Fibroblast of skin of right biceps (primary cell): ENCODE data around the gene HIVEP3.

Source experiments
- DNase-seq: peaks from one replicate; pipeline ENCODE4 v3.0.0-alpha.2; 2013

Gene HIVEP3

GRCh38 chr1:41539418-41539805 lies 379.3 kb downstream of the HIVEP3 start:
- no peak for DNase-seq

- DNase-seq = no peak
Observed at GRCh38 chr1:41538741-41539417, 379.8 kb downstream of the HIVEP3 start.

GRCh38 chr1:41537788-41538351 lies 380.9 kb downstream of the HIVEP3 start:
- DNase-seq = peak; percentile 89

DNA sequence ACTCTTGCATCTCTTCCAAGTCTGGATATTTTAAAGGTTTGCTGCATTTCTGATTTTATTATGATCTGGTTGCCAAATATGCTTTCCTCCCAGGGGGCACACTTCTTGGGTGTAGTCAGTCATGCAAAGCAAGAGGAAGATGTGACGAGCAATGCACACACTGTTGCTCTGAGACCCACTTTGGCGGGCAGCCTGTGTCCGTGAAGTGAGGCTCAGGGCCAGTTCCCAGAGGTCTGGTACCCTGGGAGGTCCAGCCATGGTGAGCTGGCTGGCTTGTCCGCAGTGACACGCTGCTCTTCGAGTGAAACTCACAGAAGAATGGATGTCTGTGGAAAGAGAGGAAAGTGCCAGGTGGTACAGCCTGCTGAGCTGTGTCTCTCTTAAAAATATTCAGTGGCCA lies 381.5 kb downstream of the HIVEP3 start:
- peak; percentile 89 for DNase-seq

DNA sequence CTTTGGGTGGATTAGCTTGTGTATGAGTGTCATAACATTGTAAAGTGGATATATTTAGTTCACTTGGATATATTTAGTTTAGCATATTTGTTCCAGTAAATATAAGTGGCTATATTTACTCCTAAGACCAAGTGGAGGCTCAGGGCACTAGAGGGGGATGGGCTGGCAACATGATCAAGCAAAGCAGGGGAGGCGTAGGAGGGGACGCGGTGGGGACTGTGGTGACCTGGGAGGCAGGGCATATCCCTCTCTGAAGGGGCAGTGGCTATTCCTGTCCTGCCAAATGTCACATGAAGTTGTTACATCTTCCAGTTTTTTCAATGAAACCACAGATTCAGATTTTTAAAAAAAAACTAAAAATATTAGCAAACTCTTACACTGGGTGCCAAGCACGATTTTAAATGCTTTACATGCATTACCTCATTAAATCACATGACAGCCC lies 382.3 kb downstream of the HIVEP3 start:
- DNase-seq = no peak

GRCh38 chr1:41535716-41536115 lies 383.0 kb downstream of the HIVEP3 start:
- no peak for DNase-seq

- DNase-seq = no peak
Observed at GRCh38 chr1:41535276-41535675, 383.4 kb downstream of the HIVEP3 start.

GRCh38 chr1:41534181-41535076 lies 384.3 kb downstream of the HIVEP3 start:
- DNase-seq = no peak

DNA sequence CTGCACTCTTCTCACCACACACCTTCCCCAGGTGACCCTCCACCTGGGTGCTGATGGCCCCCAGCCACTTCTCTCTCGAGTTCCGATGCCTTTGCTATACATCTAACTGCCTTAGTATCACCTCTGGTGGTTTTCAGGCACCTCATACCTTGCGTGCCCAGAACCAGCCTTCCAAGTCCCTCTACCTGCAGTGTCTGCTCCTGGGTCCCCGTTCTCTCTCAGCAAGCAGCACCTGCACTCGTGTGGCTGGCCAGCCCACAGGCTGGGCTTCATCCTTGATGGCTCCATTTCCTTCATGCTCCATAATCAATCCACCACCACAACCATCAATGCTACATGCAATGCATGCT lies 385.0 kb downstream of the HIVEP3 start:
- DNase-seq = no peak

- no peak for DNase-seq
Observed at GRCh38 chr1:41533016-41533730, 385.5 kb downstream of the HIVEP3 start.

- DNase-seq = no peak
Observed at GRCh38 chr1:41532206-41532975, 386.3 kb downstream of the HIVEP3 start.

DNA sequence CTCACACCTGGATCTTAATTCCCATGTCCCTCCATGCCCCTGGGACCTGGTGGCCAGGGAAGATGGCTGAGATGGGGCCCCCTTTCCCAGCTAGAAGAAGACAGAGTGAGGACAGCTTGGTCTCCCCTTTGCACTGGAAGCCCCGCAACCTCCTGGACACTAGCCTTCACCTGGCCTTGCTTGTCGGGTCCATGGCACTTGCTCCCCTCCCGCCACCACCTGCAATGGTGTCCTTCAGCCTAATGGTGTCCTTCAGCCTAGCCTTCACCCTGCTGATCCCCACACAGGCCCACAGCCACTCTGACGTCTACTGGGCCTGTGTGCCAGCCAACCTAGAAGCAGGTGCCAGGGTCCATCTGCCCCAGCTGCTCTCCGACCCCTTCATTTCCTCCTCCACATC lies 388.3 kb downstream of the HIVEP3 start:
- DNase-seq = no peak

- no peak for DNase-seq
Observed at GRCh38 chr1:41529621-41530395, 388.9 kb downstream of the HIVEP3 start.

DNA sequence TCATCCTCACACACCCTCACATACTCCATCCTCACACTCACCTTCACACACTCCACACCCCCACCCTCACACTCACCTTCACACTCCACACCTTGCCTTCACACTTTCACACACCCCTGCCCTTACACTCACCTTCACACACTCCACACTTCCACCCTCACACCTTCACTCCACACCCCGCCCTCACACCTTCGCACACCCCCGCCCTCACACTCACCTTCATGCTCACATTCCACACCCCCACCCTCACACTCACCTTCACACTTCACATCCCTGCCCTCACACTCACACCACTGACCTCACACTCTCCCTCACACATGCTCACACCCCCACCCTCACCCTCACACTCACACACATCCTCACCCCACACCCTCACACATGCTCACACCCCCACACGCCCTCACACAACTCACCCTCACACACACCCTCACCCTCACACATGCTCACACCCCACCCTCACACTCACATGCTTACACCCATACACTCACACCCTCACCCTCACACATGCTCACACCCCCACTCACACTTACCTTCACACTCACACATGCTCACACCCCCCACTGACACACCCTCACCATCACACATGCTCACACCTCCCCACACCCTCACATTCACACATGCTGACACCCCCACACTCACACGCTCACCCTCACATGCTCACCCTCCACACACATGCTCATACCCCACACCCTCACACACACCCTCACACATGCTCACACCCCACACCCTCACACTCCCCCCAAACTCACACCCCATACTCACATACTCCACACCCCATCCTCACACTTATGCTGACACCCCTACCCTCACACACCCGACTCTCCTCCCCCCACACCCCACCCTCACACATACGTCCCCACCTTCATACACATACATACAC lies 389.8 kb downstream of the HIVEP3 start:
- DNase-seq = no peak

- DNase-seq = no peak
Observed at GRCh38 chr1:41528106-41528505, 390.6 kb downstream of the HIVEP3 start.

DNA sequence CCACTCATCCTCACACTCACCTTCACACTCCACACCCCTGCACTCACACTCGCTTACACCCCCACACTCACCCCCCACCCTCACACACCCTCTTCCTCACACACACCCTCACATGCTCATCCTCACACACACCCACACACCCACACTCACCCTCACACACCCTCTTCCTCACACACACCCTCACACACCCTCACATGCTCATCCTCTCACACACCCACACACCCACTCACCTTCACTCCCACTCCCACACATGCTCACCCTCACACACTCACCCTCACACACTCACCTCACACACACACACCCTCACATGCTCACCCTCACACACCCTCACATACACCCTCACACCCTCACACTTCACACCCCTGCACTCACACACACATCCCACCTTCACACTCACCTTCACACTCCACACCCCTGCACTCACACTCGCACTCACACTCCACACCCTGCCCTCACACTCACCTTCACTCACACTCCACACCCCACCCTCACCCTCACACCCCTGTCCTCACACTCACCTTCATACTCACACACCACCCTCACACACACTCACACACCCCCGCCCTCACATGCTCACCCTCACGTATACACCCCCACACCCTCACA lies 391.7 kb downstream of the HIVEP3 start:
- DNase-seq = no peak

GRCh38 chr1:41525891-41526587 lies 392.7 kb downstream of the HIVEP3 start:
- no peak for DNase-seq

GRCh38 chr1:41524676-41525675 lies 393.7 kb downstream of the HIVEP3 start:
- DNase-seq = no peak
